Osteocyte (in vitro differentiated cells): ENCODE results near the gene BRD3OS. TPM values are rescaled to one million over a fixed set of nuclear protein-coding genes. Genes with fewer than 3 reads are reported as not detected.
A peak's percentile ranks its signal among the peaks of the same experiment; 100 is the strongest.

Source experiments
- DNase-seq: peaks from one replicate; pipeline ENCODE4 v3.0.0; 2021; ENCODE audit warnings: mixed read lengths; ENCODE audit not compliant: unreplicated experiment; ENCODE audit errors: extremely low spot score
- H3K27ac Mint-ChIP-seq: one replicate; pipeline ENCODE4 v1.8.0; 2021; ENCODE audit warnings: mild to moderate bottlenecking, mixed read lengths; ENCODE audit not compliant: unreplicated experiment
- H3K27me3 Mint-ChIP-seq: one replicate; pipeline ENCODE4 v1.8.0; 2021; ENCODE audit warnings: mixed read lengths; ENCODE audit not compliant: unreplicated experiment
- H3K36me3 Mint-ChIP-seq: one replicate; pipeline ENCODE4 v1.8.0; 2021; ENCODE audit warnings: mixed read lengths; ENCODE audit not compliant: unreplicated experiment
- H3K4me1 Mint-ChIP-seq: one replicate; pipeline ENCODE4 v1.8.0; 2021; ENCODE audit warnings: mixed read lengths; ENCODE audit not compliant: unreplicated experiment
- H3K4me3 Mint-ChIP-seq: one replicate; pipeline ENCODE4 v1.8.0; 2021; ENCODE audit warnings: mild to moderate bottlenecking, moderate library complexity, mixed read lengths; ENCODE audit not compliant: unreplicated experiment
- H3K9me3 Mint-ChIP-seq: one replicate; pipeline ENCODE4 v1.8.0; 2021; ENCODE audit warnings: mixed read lengths; ENCODE audit not compliant: unreplicated experiment
- total RNA-seq: library from RNA; stranded (reverse); gene quantifications from 2 replicates; pipeline ENCODE4 v1.2.1, GENCODE V29; 2021
- TF ChIP-seq, protein P1 (sequence below): fragments of 200-600 bp; sonication (generic); IDR thresholded peaks from 2 replicates; pipeline ENCODE4 v1.5.0; 2021; ENCODE audit warnings: antibody characterized with exemption, mild to moderate bottlenecking, moderate library complexity

The BRD3OS gene
- total RNA-seq, 1 donor from 2014 or later = 19.9 TPM

DNA sequence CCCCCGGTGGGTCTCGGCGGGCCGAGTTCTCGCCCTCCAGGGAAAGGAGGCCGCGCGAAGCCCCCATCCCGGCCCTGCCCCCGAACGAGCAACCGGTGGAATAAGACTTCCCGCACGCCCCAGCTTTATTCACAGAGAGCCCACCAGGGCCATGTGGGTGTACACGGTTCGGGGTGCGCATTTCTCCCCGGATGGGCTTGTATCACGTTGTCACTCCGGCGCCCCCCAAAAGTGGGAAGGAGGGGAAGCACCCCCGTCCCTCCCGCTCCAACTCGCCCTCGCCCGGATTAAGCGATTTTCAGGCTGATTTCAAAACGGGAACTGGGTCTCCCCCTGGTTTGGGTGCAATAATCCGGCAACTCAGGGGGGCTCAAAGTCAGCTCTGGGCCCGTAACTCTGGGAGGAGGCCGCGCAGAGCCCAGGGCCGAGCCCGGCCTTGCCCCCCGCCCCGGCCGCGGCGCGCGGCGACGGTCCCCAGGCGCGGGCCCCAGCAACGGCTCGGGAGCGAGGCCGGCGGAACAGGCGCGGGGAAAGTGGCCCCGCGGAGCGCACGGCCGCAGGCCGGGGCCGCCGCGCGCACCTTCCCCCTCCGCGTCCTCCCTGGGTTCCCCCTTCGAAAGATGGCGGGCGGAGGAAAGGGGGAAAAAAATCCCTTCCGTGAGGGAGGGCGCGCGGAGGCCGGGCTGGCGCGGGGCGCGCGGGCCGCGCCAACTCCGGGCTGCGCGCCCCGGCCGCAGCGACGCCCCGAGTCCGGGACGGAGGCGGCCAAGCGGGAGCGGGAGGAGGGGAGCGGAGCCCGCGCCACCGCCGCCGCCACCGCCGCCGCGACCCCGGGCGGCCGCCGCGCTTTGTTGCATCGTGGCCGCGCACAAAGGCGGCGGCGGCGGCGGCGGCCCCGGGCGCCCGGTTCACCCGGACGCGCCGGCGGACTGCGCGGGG, 41.9 kb downstream of the BRD3OS start:
- Mint-ChIP-seq H3K27ac (peak overlapping the region; percentile 83), H3K4me1 (peaks cover 33% of the 10 kb centered on the region), H3K27me3 (peaks cover 23% of the 10 kb centered on the region), H3K36me3 (peaks cover 4% of the 10 kb centered on the region), H3K4me3 (peak overlapping the region; percentile 76), H3K9me3 (no peaks in the 10 kb centered on the region)
- TF ChIP-seq, protein P1, sequence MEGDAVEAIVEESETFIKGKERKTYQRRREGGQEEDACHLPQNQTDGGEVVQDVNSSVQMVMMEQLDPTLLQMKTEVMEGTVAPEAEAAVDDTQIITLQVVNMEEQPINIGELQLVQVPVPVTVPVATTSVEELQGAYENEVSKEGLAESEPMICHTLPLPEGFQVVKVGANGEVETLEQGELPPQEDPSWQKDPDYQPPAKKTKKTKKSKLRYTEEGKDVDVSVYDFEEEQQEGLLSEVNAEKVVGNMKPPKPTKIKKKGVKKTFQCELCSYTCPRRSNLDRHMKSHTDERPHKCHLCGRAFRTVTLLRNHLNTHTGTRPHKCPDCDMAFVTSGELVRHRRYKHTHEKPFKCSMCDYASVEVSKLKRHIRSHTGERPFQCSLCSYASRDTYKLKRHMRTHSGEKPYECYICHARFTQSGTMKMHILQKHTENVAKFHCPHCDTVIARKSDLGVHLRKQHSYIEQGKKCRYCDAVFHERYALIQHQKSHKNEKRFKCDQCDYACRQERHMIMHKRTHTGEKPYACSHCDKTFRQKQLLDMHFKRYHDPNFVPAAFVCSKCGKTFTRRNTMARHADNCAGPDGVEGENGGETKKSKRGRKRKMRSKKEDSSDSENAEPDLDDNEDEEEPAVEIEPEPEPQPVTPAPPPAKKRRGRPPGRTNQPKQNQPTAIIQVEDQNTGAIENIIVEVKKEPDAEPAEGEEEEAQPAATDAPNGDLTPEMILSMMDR = no peak
- no peak for DNase-seq

DNA sequence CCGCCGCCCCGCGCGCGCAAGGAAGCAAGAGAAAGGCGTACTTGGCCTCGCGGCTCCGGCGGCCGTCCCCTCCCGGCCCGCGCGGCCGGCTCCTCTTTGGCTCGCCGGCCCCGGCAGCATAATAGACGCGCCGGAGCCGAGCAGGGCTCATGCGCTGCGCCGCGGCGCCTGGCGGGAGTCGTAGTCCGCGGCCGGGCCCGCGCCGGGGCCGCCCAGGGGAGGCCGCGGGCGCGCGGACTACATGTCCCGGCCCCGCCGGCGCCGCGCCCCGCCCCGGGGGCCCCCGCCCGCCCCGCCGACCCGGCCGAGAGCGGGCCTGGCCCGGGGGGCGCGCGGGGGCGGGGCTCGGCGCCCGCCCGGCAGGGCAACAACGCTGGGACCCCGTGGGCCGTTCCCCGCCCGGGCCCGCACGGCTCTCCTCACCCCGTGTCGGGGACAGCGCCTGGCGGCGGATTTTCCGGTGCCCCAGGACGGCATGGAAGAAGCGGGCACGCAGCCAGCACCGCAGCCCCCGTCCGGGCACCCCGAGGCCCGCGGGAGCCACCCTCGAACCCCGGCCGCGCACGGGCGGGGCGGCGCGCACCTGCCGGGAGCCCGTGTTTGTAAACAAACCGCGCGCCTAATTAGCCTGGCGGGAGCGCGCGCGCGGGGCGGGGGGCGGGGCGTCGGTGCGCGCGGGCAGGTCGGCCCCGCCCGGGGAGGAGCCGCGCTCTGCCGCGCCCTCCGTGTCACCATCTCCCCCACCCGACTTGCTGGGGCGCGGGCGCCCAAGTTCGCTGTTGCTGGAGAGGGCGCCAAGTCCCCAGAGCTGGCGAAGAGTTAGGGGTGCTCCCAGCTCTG, 42.8 kb downstream of the BRD3OS start, which contains the start of gene BRD3:
BRD3 (minus strand) TSS at position 123 of the 840 bp plus-strand sequence. CDS start 14,549 bp downstream, outside the sequence.
- DNase-seq = peak; percentile 92
- Mint-ChIP-seq H3K27ac (peak within 1 kb of the TSS; percentile 83), H3K4me1 (peaks cover 25% of the 10 kb centered on the region), H3K27me3 (peaks cover 28% of the 10 kb centered on the region), H3K4me3 (peak within 1 kb of the TSS; percentile 77), H3K36me3 (peaks cover 4% of the 10 kb centered on the region), H3K9me3 (no peaks in the 10 kb centered on the region)
- TF ChIP-seq, protein P1 = peak; percentile 10

DNA sequence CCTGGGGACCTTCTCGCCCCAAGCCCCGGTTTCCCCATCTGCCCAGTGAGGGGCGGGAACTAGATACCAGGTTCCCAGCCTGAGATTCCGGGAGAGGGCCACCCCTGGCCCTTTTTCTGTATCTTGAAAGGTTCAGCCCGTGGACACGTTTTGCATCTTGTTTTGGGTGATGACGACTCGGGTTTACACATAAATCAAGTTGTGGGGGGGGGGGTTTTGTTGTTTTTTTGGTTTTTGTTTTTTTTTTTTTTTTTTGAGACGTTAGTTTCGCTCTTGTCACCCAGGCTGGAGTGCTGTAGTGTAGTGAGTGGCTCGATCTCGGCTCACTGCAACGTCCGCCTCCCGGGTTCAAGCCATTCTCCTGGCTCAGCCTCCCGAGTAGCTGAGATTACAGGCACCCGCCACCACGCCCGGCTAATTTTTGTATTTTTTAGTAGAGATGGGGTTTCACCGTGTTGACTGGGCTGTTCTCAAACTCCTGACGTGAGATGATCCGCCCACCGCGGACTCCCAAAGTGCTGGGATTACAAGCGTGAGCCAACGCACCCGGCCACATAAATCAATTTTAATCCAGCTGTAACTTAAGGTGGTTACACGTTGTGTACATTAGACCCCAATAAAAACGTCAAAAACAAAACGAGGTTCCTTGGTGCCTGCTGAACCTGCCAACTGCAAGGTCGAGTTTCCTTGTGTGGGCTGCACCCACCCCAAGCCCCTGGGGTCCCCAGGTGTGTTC, 43.6 kb downstream of the BRD3OS start:
- DNase-seq = no peak
- peak overlapping the region; percentile 77 for H3K4me3 Mint-ChIP-seq

DNA sequence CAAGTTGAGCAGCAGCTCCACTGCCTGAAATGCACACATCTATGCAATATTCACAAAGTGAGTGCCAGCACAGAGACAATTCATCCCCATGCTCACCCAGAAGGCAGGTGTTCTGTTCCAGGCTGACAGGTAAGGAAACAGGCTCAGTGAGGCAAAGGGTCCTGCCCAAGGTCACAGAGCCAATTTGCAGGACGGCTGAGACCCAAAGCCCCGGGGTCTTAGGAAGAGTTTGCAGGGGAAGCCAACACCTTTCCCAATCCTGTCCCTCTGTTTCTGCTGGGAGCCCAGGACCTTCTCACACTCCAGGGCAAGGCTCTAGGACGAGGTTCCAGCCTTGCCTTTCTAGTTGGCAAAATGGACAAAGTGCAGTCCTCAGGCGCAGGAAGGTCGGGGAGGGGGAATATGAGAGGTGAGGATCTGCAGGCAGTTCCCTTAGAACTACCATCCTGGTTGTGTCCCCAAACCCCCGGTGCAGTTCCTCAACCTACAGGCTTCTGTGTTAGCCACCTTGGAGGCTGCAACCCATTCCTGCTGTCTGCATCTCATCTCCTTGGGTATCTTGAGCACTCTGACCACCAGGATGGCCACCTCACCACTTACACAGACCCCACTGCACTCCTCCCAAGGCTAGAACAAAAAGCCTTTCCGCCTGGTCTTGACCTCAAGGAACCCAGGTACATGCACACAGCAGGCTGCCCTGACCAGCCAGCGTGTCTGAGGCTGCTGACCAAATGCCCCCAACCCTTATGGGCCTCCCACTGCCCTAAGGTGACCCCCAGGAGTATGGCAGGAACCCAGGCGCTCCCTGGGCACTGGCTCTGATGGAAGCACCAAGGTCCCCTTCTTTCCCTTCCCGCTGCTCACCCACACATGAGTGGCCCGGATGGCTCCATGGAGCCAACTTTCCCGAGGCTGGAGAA, 44.5 kb downstream of the BRD3OS start:
- DNase-seq = peak; percentile 65
- Mint-ChIP-seq H3K36me3 (peaks cover 4% of the 10 kb centered on the region), H3K27ac (no peak overlapping the region), H3K4me1 (peaks cover 18% of the 10 kb centered on the region), H3K4me3 (peak overlapping the region; percentile 77), H3K9me3 (no peaks in the 10 kb centered on the region), H3K27me3 (peaks cover 42% of the 10 kb centered on the region)
- TF ChIP-seq, protein P1 = no peak

More for the DNA sequence above, 43.6 kb downstream of the BRD3OS start:
- peaks cover 4% of the 10 kb centered on the region for H3K36me3 Mint-ChIP-seq
- no peaks in the 10 kb centered on the region for H3K9me3 Mint-ChIP-seq
- TF ChIP-seq, protein P1 = no peak
- peaks cover 35% of the 10 kb centered on the region for H3K27me3 Mint-ChIP-seq
- peak overlapping the region; percentile 47 for H3K27ac Mint-ChIP-seq
- peaks cover 21% of the 10 kb centered on the region for H3K4me1 Mint-ChIP-seq
